Measurements from ENCODE around the gene PDE4A. TPM values are rescaled to one million over a fixed set of nuclear protein-coding genes. Genes with fewer than 3 reads are reported as not detected.

Gene PDE4A
- total RNA-seq, 4 donors from 2014 or later = 0.87 to 7.1 (median 2.3) TPM

- H3K4me3 ChIP-seq = no peak overlapping the region
- DNase-seq = no peak
- H3K9me3 ChIP-seq = no peaks in the 10 kb centered on the region
- peak overlapping the region in 3 of 4 donors; percentile 60 to 98 (median 73) for H3K27ac ChIP-seq
- H3K36me3 ChIP-seq = peaks cover 17 to 55% (median 35%) of the 10 kb centered on the region in 3 donors
- H3K27me3 ChIP-seq = no peaks in the 10 kb centered on the region
- 33 to 73% methylated on average over 1 to 5 of the region's 24 CpGs for WGBS, 2 donors
- TF ChIP-seq CTCF (IDR thresholded peaks at IDR 0.05) = no peak
- TF ChIP-seq POLR2A (IDR thresholded peaks at IDR 0.05) = no peak
- H3K4me1 ChIP-seq = peaks cover 31 to 60% (median 41%) of the 10 kb centered on the region in 3 donors
- intact Hi-C loops (cut with DNase I) = loop anchor here (5.0 kb wide), 1 partner anchor 68 kb away; the partner anchor contains the start of genes CDKN2D and KRI1
These were observed 79.4 kb downstream of the PDE4A start for GRCh38 chr19:10499550-10500246.

DNA sequence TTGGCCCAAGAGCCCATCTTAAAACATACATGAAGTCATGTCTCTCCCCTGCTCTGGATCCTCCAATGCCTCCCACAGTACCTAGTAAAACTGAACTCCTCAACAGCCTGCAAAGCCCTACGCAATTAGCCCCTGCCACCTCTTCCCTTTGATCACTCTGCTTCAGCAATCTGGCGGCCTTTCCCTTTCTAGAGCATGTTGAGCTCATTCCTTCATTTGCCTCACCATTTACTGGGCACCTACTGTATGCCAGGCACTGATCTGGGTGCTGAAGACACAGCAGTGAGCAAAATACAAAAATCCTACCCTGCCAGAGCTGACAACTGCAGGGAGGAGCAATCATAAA is 79.9 kb downstream of the PDE4A start:
- no peaks in the 10 kb centered on the region for H3K9me3 ChIP-seq
- no peak for TF ChIP-seq POLR2A (IDR thresholded peaks at IDR 0.05)
- no peak for TF ChIP-seq CTCF (IDR thresholded peaks at IDR 0.05)
- 90 to 100% methylated on average over 1 to 2 of the region's 2 CpGs for WGBS, 2 donors
- peaks cover 31 to 60% (median 41%) of the 10 kb centered on the region in 3 donors for H3K4me1 ChIP-seq
- H3K36me3 ChIP-seq = peaks cover 12 to 50% (median 35%) of the 10 kb centered on the region in 3 donors
- H3K27me3 ChIP-seq = no peaks in the 10 kb centered on the region
- H3K4me3 ChIP-seq = no peak overlapping the region
- intact Hi-C loops (cut with DNase I) = loop anchor here (5.0 kb wide), 1 partner anchor 67 kb away; the partner anchor contains the start of genes CDKN2D and KRI1
- DNase-seq = no peak
- peak overlapping the region in 3 of 4 donors; percentile 16 to 98 (median 73) for H3K27ac ChIP-seq

- Histone ChIP-seq H3K4me1 (peaks cover 31 to 65% (median 41%) of the 10 kb centered on the region in 3 donors), H3K27ac (peak overlapping the region; percentile 98 to 99 (median 98)), H3K9me3 (no peaks in the 10 kb centered on the region), H3K27me3 (no peaks in the 10 kb centered on the region), H3K36me3 (peaks cover 0 to 32% (median 19%) of the 10 kb centered on the region in 3 donors), H3K4me3 (peak overlapping the region; percentile 89 to 97 (median 94))
- TF ChIP-seq POLR2A (IDR thresholded peaks at IDR 0.05) (no peak), CTCF (IDR thresholded peaks at IDR 0.05) (no peak)
- WGBS, 2 donors = 0 to 2% methylated on average over 1 to 6 of the region's 35 CpGs
- no peak for DNase-seq
- intact Hi-C loops (cut with DNase I) = loop anchor here (5.0 kb wide), 1 partner anchor 65 kb away; the partner anchor contains the start of genes CDKN2D and KRI1
These were observed 81.7 kb downstream of the PDE4A start for GRCh38 chr19:10501971-10502523.

DNA sequence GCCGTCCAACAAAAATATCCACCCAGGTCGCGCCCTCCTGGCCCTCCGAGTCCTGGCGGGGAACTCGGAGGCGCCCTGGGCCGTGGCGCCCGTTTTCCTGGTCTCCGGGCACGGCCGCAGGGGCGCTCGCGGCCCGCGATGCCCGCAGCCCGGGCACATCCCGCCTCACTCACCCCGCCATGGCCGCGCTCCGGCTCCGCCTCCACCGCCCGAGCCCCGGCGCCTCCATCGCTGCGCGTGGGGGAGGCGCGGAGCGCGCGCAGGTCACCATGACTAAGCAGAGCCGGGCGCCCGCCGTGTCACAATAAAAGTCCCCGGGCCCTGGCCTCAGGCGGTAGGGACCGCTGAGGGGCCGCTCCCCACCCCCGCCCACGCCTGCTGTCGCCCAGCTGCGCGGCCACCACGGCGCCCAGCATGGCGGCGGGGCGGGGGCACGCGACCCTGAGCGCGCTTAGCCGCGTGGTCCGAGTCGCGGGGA is 82.2 kb downstream of the PDE4A start:
- H3K27ac ChIP-seq = peak overlapping the region; percentile 98 to 99 (median 98)
- peak; percentile 57 for DNase-seq
- WGBS, 2 donors = no CpG with 5 or more reads among the region's 65 CpGs
- no peaks in the 10 kb centered on the region for H3K27me3 ChIP-seq
- TF ChIP-seq CTCF (IDR thresholded peaks at IDR 0.05) (peak in 2 of 6 experiments; percentile 4 to 18), POLR2A (IDR thresholded peaks at IDR 0.05) (peak in 2 of 4 donors; percentile 73 to 86)
- H3K9me3 ChIP-seq = no peaks in the 10 kb centered on the region
- H3K36me3 ChIP-seq = peaks cover 0 to 27% (median 14%) of the 10 kb centered on the region in 3 donors
- peak overlapping the region; percentile 89 to 97 (median 94) for H3K4me3 ChIP-seq
- H3K4me1 ChIP-seq = peaks cover 31 to 60% (median 37%) of the 10 kb centered on the region in 3 donors
- intact Hi-C loops (cut with DNase I) = loop anchor here (5.0 kb wide), 1 partner anchor 65 kb away; the partner anchor contains the start of genes CDKN2D and KRI1
